Spleen (tissue), 11 donors: ENCODE measurements around the gene INPP4A. TPM values are rescaled to one million over a fixed set of nuclear protein-coding genes. Genes with fewer than 3 reads are reported as not detected.

Experiments used
- DNase-seq: peaks from one replicate; pipeline ENCODE4 v3.0.0-alpha.2; 2020
- H3K27ac ChIP-seq, 8 donors: fragments of 200-600 bp; sonication (generic) in 7 of 8; 1 replicate in 4 of 8; 2 replicates in 4 of 8; pipeline versions ENCODE4 v1.5.0 to v1.8.0; 2016 to 2021; ENCODE audit warnings: inconsistent platforms in 4 of 8, mild to moderate bottlenecking in 4 of 8, moderate library complexity in 1 of 8
- H3K27me3 ChIP-seq, 7 donors: fragments of 200-600 bp; sonication (generic) in 6 of 7; replicated peaks in 1 of 7; 1 replicate in 4 of 7; 2 replicates in 3 of 7; pipeline versions ENCODE4 v1.5.0 to v1.8.0; 2016 to 2021; ENCODE audit warnings: inconsistent platforms in 3 of 7, mild to moderate bottlenecking in 1 of 7
- H3K36me3 ChIP-seq, 6 donors: fragments of 200-600 bp; sonication (generic) in 5 of 6; 1 replicate in 4 of 6; 2 replicates in 2 of 6; pipeline versions ENCODE4 v1.5.0 to v1.8.0; 2016 to 2021; ENCODE audit warnings: inconsistent platforms in 2 of 6
- H3K4me1 ChIP-seq, 6 donors: fragments of 200-600 bp; sonication (generic) in 5 of 6; 1 replicate in 3 of 6; 2 replicates in 3 of 6; pipeline versions ENCODE4 v1.5.0 to v1.8.0; 2016 to 2021; ENCODE audit warnings: inconsistent platforms in 3 of 6
- H3K4me3 ChIP-seq, 8 donors: fragments of 200-600 bp; sonication (generic) in 7 of 8; 1 replicate in 4 of 8; 2 replicates in 4 of 8; pipeline versions ENCODE4 v1.5.0 to v1.8.0; 2016 to 2021; ENCODE audit warnings: inconsistent platforms in 4 of 8, mild to moderate bottlenecking in 4 of 8, moderate library complexity in 2 of 8
- H3K9me3 ChIP-seq, 8 donors: fragments of 200-600 bp; sonication (generic) in 7 of 8; 1 replicate in 4 of 8; 2 replicates in 4 of 8; pipeline versions ENCODE4 v1.5.0 to v1.8.0; 2016 to 2021; ENCODE audit warnings: inconsistent platforms in 4 of 8
- POLR2A ChIP-seq, 3 donors: fragments of 450-650 bp; IDR thresholded peaks; one replicate each; pipeline ENCODE4 v1.5.1; 2017; ENCODE audit warnings: antibody characterized with exemption in 3 of 3, mild to moderate bottlenecking in 1 of 3
- POLR2AphosphoS5 ChIP-seq, 3 donors: sonication (generic); formaldehyde crosslinking; IDR thresholded peaks; one replicate each; pipeline ENCODE4 v1.5.1; 2017; ENCODE audit warnings: antibody characterized with exemption in 3 of 3
- WGBS, 5 donors: extraction: QIAGEN DNeasy Blood & Tissue Kit in 3 of 5; methylation state at CpG; one replicate each; pipeline versions ENCODE4 v1.1.5 to v1.1.7; 2013 to 2018; 5-methylcytosine and 5-hydroxymethylcytosine counted together
- intact Hi-C: fragments of 100-400 bp; cut with DNase I; formaldehyde crosslinking; loops from one replicate; pipeline ENCODE4 v1.15.0; 2023; ENCODE audit warnings: low total_unique reads
- polyA plus RNA-seq, 3 donors: library from polyadenylated mRNA; stranded (reverse); fragments of 200-250 nt; gene quantifications; one replicate each; pipeline ENCODE4 v1.2.1, GENCODE V29; 2013
- total RNA-seq, 7 donors: library from RNA; depleted of rRNA in 3 of 7; stranded (reverse); fragments of >200 nt in 3 of 7; fragmentation: NEBNext Ultra II Directional in 4 of 7; extraction: Animal tissue kit (Norgen Biotek cat#: 25700) in 4 of 7; gene quantifications; one replicate each; pipeline versions ENCODE4 v1.1.0 to v1.2.1, GENCODE V29; 2016 to 2021
- TF ChIP-seq, protein P1 (sequence below), 11 experiments: fragments of 200-600 bp in 7 of 11; fragments of 450-650 bp in 4 of 11; sonication (generic) in 4 of 11; IDR thresholded peaks in 8 of 11; conservative IDR thresholded peaks in 3 of 11; 1 replicate in 7 of 11; 2 replicates in 4 of 11; pipeline versions ENCODE4 v1.4.0 to v1.8.0; 2016 to 2021; ENCODE audit warnings: antibody characterized with exemption in 11 of 11, inconsistent platforms in 4 of 11, mild to moderate bottlenecking in 1 of 11
- donor health status: healthy with polysubstance abuse.
- donor health status: DM: no; HTN: no; CAD: no; lungs with moderate emphysema.
- donor health status: DM: no; HTN: no; CAD: no.
- donor health status: Bipolar disorder and iron deficiency.
- donor health status: healthy.
- donor health status: DM: no; HTN: no; CAD: no.
- donor health status: DM: yes; HTN: yes; CAD: no.

The INPP4A gene
- total and polyA plus RNA-seq, 10 donors: 6.4 to 102 (median 69.2) TPM

DNA sequence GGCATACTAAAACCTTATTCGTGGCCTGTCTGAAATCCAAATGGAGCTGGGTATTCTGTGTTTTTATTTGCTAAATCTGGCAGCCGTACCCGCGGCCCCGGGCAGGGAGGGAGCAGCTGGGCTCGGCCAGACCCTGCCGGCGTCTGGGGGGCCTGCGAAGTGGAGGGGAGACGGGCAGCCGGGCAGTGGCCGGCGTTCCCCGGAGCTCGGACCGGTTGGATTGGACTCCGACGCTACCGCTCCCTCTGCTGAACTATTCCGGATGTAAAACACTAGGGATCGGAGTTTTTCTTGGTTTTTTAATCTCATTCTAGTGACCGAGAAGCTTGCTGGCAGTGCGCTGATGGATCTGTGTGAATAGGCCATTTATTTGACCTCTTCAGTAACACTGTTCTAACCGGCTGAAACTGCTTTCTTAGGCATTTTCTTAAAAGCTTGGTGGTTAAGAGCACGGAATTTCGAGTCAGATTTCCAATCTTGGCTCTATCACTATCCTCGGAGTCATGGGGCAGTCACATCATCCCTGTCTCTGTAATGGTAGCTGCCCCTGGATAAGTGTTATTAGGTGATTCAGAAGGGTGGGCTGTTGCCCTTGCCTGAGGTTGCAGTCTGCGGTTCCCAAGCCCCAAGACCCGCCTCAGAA is 164.4 kb downstream of the INPP4A start:
- no peaks in the 10 kb centered on the region for H3K9me3 ChIP-seq
- peak; percentile 85 for DNase-seq
- H3K36me3 ChIP-seq: peaks cover 0 to 55% (median 26%) of the 10 kb centered on the region in 6 donors
- H3K4me3 ChIP-seq: peak overlapping the region; percentile 56 to 99 (median 92)
- no peaks in the 10 kb centered on the region for H3K27me3 ChIP-seq
- intact Hi-C loops: no loop called here
- TF ChIP-seq POLR2AphosphoS5 (IDR thresholded peaks at IDR 0.05) (no peak), POLR2A (IDR thresholded peaks at IDR 0.05) (no peak)
- TF ChIP-seq, protein P1, sequence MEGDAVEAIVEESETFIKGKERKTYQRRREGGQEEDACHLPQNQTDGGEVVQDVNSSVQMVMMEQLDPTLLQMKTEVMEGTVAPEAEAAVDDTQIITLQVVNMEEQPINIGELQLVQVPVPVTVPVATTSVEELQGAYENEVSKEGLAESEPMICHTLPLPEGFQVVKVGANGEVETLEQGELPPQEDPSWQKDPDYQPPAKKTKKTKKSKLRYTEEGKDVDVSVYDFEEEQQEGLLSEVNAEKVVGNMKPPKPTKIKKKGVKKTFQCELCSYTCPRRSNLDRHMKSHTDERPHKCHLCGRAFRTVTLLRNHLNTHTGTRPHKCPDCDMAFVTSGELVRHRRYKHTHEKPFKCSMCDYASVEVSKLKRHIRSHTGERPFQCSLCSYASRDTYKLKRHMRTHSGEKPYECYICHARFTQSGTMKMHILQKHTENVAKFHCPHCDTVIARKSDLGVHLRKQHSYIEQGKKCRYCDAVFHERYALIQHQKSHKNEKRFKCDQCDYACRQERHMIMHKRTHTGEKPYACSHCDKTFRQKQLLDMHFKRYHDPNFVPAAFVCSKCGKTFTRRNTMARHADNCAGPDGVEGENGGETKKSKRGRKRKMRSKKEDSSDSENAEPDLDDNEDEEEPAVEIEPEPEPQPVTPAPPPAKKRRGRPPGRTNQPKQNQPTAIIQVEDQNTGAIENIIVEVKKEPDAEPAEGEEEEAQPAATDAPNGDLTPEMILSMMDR (IDR thresholded peaks at IDR 0.05 in 8 of 11, conservative IDR thresholded peaks at IDR 0.05 in 3 of 11): no peak
- WGBS, 5 donors: 3 to 6% (median 4%) methylated on average over 20 to 29 of the region's 29 CpGs
- H3K27ac ChIP-seq: peak overlapping the region; percentile 94 to 98 (median 96)
- H3K4me1 ChIP-seq: peaks cover 34 to 89% (median 63%) of the 10 kb centered on the region in 6 donors

- no peak for TF ChIP-seq POLR2A (IDR thresholded peaks at IDR 0.05)
- TF ChIP-seq POLR2AphosphoS5 (IDR thresholded peaks at IDR 0.05): no peak
- TF ChIP-seq, protein P1 (IDR thresholded peaks at IDR 0.05 in 8 of 11, conservative IDR thresholded peaks at IDR 0.05 in 3 of 11): no peak
- H3K4me3 ChIP-seq: no peak overlapping the region
- H3K4me1 ChIP-seq: peaks cover 17 to 52% (median 28%) of the 10 kb centered on the region in 6 donors
- no peaks in the 10 kb centered on the region for H3K9me3 ChIP-seq
- WGBS, 5 donors: 93 to 99% (median 96%) methylated on average over 9 of the region's 9 CpGs
- H3K27ac ChIP-seq: peak overlapping the region in 1 of 8 donors; percentile 8
- intact Hi-C loops: no loop called here
- no peak for DNase-seq
- peaks cover 0 to 94% (median 62%) of the 10 kb centered on the region in 6 donors for H3K36me3 ChIP-seq
- H3K27me3 ChIP-seq: no peaks in the 10 kb centered on the region
Observed at GRCh38 chr2:98614024-98614739, 169.5 kb downstream of the INPP4A start.

DNA sequence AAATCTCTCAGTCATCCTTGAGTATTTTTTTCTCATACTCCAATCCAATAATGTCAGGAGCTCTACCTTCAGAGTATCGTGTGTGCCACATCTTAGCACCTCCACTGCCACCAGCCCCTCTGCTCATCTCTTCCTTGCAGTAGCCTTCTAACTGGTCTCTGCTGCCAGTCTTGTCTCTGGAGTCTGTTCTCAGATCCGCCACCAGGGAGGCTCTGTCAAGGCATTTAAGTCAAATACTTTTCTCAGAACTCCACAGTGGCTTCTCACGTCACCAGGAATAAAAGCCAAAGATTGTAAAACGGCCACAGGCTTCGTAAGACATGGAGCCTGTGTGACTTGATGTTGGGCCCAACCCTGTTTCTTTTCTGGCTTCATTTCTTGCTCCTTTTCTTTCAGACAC is 170.8 kb downstream of the INPP4A start:
- 93 to 96% (median 94%) methylated on average over 5 of the region's 5 CpGs for WGBS, 5 donors
- intact Hi-C loops: no loop called here
- no peak for DNase-seq
- Histone ChIP-seq H3K4me1 (peaks cover 6 to 39% (median 15%) of the 10 kb centered on the region in 6 donors), H3K36me3 (peaks cover 0 to 98% (median 62%) of the 10 kb centered on the region in 6 donors), H3K27me3 (no peaks in the 10 kb centered on the region), H3K9me3 (no peaks in the 10 kb centered on the region), H3K27ac (no peak overlapping the region), H3K4me3 (no peak overlapping the region)
- TF ChIP-seq POLR2A (IDR thresholded peaks at IDR 0.05): no peak

GRCh38 chr2:98617149-98617548 is 172.5 kb downstream of the INPP4A start:
- DNase-seq: no peak
- TF ChIP-seq POLR2AphosphoS5 (IDR thresholded peaks at IDR 0.05) (no peak), POLR2A (IDR thresholded peaks at IDR 0.05) (no peak)
- TF ChIP-seq, protein P1 (IDR thresholded peaks at IDR 0.05 in 8 of 11, conservative IDR thresholded peaks at IDR 0.05 in 3 of 11): no peak
- intact Hi-C loops: no loop called here
- Histone ChIP-seq H3K4me1 (peaks cover 0 to 22% (median 2%) of the 10 kb centered on the region in 6 donors), H3K4me3 (no peak overlapping the region), H3K9me3 (no peaks in the 10 kb centered on the region), H3K27me3 (no peaks in the 10 kb centered on the region), H3K27ac (no peak overlapping the region), H3K36me3 (peaks cover 0 to 97% (median 57%) of the 10 kb centered on the region in 6 donors)
- WGBS, 5 donors: 71 to 77% (median 73%) methylated on average over 5 of the region's 5 CpGs
